Ramos (cell line): ENCODE data around the gene IQCK.
"Not testable (repeated sequence)": the region's sequence is repeated elsewhere in the genome, so short reads cannot be mapped to it uniquely, and the experiment has no call there.

Experiments
- in situ Hi-C: fragments of 300-500 bp; cut with MboI; formaldehyde crosslinking; loops from one replicate; pipeline ENCODE4 v1.14.3; 2022; ENCODE audit warnings: low sequenced_read_pairs; ENCODE audit not compliant: unreplicated experiment

Gene IQCK

DNA sequence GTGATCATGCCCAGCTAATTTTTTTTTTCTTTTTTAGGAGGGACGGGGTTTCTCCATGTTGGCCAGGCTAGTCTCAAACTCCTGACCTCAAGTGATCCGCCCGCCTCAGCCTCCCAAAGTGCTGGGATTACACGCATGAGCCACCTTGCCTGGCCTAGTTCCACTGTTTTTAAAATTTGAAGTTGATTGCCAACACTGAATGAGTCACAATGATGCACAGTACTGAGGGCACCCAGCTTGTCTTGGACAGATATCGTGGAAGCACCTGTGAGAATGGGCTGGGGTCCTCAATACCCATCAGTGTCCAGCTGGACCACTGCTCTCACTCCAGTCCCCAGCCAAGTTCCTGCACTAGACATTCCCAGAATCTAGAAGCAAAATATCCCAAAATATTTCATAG lies 2.5 kb upstream of the IQCK start:
- in situ Hi-C loops = no loop called here

DNA sequence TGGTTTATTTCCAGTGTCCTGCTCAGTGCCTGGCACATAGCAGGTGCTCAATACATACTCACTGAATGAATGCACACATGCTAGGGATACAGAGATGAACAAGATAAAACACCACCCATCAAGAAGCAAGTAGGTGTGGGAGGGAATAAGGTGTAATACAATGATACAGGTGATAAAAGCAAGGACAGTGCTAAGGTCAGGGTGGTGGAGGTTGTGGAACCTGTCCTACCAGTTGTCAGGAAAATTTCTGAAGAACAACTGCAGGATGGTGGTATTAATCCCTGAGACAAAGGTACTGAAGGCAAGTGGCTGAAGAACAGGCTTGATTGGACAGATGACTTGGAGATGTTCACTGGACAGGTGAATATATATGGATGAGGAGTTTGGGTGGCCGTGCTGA lies 1.9 kb upstream of the IQCK start:
- in situ Hi-C loops = no loop called here

DNA sequence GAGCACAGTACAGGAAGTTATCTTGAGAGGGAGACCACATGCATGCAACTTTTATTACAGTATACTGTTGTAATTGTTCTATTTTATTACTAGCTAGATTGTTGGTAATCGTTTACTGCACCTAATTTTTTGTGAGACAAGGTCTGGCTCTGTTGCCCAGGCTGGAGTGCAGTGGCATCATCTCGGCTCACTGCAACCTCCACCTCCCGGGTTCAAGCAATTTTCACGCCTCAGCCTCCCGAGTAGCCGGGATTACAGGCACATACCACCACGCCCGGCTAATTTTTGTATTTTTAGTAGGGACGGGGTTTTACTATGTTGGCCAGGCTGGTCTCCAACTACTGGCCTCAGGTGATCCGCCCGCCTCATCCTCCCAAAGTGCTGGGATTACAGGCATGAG lies 1.3 kb upstream of the IQCK start:
- in situ Hi-C loops = not testable (repeated sequence)

DNA sequence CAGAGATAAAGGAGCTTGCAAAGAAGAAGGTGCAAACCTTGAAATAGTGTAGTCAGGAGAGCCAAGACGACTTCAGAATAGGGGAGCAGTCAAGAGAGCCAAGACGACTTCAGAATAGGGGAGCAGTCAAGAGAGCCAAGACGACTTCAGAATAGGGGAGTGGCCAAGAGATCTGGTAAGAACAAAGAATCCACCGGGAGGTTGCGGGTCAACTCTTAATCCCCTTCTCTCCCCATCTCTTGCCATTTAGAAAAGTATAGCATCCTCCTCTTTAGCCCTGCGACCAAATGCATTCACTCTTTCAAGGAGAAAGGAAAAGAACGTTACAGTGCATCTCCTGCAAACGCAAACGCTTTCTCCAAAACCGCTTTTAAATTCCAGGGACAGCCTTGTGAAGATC lies 757 bp upstream of the IQCK start:
- in situ Hi-C loops = no loop called here

DNA sequence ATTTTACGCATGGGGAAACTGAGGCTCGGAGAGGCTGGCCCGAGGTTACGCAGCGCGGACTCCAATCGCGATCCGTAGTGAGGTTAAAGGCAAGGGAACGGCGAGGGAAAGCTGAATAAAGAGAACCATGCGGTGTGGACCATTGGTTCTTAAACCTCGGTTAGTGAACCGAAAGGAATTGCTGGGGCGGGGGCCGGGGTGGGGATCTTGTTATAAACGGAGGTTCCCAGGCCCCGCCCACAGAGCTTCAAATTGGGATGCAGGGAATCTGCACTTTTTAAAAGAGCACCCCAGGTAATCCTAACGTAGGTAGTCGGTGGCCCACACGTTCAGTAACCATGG lies 524 bp downstream of the IQCK start:
- in situ Hi-C loops = no loop called here

DNA sequence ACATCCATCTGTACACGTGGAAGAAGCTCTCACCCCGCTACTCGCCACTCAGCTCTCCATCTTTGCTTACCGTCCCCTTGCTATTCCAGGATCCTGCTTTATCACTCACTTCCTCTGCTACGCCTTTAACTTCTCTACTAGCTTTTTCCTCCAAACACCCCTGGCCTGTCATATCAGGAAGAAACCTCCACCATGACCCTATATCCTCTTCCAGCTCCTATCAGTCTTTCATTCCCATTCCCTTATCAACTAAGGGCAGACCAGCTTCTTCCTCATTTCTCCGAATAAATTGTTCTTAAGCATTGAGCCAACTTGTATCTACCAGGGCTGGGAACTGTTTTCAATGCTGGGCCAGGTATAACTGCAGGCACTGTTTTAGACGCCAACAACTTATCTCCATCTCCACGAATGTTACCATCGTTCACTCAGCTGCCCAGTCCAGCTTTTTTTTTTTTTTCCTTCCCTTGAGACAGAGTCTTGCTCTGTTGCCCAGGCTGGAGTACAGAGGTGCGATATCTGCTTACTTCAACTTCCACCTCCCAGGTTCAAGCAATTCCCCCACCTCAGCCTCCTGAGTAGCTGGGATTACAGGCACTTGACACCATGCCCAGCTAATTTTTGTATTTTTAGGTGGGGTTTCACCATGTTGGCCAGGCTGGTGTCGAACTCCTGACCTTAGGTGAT lies 4.3 kb downstream of the IQCK start:
- in situ Hi-C loops = no loop called here

DNA sequence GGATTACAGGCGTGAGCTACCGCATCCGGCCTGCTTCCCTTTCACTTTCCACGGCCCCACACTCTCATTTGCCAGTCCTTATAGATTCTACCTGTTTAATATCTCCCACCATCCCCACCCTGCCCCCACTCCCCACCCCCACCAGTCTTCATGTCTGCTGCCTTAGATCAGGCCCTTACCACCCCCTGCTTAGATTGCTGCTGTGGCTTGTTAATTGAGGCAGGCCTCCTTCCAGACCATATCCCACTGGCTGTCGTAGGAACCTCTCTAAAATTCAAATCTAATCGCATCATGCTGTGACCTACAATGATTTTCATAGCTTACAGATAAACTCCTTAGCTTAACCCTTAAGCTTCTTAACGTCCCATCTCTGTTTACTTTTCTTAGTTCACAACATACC lies 4.9 kb downstream of the IQCK start:
- in situ Hi-C loops = no loop called here

DNA sequence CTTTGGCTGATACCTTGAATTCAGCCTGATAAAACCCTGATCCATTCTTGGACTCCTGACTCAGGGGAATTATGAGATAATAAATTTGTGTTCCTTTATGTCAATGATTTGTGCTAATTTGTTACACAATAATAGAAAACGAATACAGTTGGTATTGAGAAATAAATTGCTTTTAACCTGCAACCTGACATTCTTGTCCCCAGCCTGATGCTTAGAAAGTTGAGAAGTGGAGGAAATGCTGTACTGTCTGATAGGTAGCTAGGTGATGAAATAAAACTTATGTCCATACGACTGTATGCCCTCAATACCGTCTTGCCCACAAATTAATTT lies 10.5 kb downstream of the IQCK start:
- in situ Hi-C loops = no loop called here

DNA sequence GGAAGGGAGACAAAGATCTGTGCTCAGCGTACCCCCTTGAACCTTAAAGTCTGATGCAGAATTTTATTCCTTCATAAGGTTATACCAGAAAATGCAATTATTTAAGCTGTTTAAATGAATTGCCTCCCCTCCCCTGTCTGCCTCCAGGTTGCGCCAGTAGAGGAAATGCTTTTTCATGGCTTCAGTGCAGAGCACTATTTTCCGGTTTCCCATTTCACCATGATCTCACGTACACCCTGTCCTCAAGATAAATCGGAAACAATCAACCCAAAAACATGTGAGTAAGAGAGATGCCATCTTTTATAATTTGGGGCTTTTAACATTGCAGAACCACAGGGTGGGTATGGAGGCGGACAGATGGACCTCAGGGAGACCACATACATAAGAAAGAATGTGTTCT lies 15.5 kb downstream of the IQCK start:
- in situ Hi-C loops = no loop called here

DNA sequence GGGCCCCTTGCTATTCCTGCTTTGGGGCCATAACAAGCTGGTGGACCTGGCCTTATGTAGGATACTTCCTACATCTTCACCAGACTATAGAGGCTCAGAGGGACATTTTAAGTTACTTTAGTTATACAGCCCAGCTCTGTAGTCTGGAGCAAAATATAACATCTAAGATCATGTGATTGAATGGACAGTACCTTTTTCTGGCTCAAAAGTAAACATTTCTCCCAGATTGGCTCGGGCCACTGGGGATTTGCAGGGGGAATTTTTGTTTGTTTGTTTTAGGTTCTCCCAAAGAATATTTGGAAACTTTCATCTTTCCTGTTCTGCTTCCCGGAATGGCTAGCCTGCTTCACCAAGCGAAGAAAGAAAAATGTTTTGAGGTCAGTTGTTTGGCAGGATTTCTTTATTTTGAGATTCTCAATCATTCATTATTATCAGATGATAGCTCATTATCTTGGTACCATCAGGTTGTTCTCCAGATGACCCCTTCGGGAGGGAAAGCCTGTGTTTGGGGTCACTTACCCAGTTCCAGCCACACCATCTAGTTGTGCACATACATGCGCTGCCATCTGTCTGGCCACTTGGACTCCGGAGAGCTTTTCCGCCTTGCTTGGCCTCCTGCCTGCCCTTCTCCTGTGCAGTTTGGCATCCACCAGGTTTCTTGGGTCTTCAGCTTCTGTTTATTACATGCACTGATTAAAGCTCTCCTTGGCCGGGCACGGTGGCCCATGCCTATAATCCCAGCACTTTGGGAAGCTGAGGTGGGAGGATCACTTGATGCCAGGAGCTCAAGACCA lies 17.2 kb downstream of the IQCK start:
- in situ Hi-C loops = no loop called here

DNA sequence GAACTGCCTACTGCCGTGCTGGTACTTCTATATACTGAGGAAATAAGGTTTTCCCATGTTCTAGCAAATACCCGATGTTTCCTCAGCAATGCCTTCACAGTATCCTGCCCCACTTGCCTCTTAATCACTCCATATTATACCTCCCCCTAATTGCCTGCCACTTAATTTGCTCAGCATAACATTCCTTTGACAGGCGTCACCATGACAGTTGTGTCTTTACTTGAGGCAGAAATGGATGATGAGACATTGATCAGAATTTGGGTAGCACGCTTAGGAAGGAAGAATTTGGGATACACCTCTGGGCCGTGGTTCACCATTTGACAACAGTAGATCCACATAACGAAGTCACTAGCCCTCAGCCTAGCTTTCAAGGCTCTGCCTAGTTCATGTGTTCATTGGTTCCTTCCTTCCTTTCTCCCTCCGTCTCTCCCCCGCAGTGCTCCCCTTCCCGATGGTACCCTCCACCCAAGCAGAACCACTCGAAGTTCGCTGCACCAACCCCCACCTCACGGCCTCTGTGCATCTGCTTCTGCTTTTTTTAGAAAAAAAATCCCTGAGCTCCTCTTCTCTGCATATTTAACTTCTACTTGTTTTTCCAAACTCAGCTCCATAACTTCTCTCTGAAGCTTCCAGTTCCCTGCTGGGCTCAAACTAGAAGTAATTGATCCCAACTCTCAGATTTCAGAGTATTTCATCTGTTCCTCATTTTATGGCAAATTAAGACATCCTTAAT lies 19.4 kb downstream of the IQCK start:
- in situ Hi-C loops = no loop called here

DNA sequence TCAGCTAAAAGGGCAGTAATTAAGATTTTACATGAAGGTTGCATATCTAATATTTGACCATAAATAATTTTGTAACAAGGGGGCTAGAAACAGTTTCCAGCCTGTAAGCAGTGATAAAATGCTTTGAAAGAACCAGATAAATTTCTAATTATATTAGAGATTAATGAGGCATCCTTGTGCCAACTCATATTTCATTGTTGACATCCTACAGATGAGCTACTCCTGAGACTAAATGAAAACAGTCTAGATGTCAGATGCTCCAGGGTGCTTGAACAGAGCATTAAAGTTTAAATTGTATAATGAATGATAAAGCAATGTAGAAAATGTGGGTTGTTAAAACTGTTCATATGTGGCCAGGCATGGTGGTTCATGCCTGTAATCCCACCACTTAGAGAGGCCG lies 23.3 kb downstream of the IQCK start:
- in situ Hi-C loops = no loop called here

DNA sequence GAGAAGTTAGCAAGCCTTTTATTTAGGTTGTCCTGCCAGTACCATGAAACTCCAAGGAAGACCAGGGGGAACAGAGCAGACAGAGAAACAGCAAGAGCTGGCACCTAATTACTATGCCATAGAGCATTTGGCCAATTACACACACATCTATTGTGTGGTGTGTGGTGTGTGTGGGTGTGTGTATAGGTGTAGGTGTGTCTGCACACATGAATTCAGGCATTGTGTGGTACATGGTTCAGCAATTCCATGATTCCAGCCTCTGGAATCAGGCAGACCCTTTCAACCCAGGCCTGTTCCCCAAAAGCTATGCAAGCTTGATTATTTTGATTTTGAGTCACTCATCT lies 25.7 kb downstream of the IQCK start:
- in situ Hi-C loops = no loop called here

DNA sequence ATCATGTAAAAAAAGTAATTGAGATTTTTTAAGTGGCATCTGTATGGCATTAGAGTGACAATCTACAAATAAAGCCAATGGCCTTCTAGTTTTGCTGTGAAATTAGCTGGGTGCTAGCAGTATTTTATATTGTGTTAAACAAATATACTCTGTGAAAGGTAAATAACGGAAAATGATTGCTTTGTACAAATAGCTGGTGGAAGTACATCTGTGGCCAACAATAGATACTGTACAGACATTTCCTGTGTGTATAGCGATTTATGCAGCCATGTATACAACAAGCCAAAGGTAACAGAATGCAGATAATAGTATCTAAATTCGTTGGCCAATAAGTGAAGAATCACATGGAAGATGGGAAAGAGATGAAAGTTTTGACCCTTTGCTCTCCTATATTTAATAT lies 26.6 kb downstream of the IQCK start:
- in situ Hi-C loops = no loop called here

DNA sequence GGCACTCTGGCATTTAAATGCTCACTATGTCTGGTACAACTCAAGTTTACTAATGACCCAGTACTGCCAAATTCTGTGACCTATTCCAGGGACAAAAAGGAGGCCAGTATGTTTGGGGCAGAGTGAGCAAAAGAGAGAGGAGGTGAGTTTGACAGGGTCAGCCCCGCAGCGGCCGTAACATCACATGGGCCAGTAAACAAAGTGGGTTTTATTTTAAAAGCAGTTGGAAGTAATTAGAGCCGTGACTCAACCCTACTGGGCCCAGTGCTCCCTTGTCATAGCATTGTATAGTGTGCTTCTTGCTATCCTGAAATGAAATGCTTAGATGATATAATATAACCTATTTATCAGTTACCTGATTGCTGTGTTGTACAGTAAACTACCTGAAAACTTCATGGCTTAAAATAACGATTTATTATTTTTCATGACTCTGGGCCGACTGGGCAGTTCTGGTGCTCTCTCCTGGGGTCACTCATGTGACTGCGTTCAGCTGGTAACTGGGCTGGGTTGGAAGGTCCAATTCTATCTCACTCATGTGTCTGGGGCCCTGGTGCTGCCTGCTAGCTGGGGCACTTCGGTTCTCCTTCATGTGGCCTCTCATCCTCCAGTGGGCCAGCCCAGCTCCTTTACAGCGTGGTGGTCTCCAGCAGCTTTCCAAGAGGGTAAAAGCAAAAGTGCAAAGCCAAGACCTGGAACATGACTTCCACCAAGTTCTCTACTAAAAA lies 27.4 kb downstream of the IQCK start:
- in situ Hi-C loops = no loop called here

DNA sequence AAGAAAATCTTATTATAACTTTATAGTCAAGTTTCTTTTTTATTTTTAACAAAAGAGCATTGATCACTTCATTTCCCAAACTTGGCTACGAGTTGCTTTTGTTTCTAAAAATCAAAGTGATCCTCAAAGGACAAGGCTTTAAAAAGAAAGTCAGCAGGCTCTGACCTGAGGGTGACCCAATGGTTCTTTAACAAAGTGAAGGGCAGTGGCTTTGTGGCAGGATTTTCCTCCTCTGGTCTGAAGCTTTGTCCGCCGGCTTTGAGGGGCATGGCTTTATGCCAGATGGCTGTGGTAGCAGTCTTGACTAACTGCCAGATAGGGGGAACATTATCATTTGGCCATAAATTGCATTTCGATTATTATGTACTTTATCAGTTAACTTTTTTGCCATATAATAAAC lies 28.5 kb downstream of the IQCK start:
- in situ Hi-C loops = no loop called here

DNA sequence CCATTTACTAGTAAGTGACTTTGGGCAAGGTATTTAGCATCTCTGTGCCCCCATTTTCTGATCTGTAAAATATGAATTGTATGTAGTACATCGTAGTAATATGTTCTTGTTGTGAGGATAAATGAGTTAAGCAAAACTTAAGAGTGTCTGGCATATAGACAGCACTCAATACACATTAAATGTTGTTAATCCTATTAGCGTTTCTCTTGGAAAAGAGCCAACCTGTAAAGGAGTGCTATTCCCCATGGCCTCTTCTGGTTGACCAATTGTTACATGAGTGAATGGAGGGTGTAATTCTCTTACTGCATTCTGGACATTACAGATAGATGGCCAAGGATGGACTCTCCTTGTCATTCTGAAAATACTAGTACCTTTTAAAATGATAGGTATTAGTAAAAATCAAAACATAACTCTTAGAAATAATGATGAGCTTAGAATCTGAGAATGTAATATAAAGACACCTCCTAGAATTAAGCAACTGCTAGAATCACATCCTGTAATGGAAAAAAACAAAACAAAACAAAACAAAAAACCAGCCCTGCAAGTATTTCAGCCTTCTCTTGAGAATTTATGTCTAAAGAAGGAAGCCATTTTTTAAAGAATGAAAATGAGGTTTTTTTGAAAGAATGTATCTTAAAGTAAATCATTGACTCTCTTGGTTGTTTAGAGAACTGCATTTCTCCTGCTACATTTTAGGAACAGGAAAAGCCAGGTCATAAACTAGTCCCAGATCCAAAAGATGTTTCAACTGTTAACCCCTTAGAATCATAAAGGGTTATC lies 30.5 kb downstream of the IQCK start:
- in situ Hi-C loops = no loop called here

DNA sequence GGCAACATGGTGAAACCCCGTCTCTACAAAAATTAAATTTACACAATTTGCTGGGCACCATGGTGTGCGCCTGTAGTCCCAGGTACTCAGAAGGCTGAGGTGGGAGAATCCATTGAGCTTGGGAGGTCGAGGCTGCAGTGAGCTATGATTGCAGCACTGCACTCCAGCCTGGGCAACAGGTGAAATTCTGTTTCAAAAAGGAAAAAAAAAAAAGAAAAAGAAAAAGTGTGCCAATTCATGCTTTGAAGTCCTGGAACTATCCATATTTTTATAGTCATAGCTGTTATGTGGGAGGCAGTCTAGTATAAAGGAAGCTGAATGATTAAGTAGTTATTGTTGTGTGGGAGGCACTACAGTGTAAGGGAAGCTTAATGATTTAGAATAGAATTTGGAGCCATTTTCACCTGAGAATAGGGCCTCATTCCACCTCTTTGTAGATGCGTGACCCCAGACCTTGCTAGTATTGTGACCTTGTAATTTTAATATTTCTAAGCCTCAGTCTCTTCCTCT lies 31.6 kb downstream of the IQCK start:
- in situ Hi-C loops = no loop called here

DNA sequence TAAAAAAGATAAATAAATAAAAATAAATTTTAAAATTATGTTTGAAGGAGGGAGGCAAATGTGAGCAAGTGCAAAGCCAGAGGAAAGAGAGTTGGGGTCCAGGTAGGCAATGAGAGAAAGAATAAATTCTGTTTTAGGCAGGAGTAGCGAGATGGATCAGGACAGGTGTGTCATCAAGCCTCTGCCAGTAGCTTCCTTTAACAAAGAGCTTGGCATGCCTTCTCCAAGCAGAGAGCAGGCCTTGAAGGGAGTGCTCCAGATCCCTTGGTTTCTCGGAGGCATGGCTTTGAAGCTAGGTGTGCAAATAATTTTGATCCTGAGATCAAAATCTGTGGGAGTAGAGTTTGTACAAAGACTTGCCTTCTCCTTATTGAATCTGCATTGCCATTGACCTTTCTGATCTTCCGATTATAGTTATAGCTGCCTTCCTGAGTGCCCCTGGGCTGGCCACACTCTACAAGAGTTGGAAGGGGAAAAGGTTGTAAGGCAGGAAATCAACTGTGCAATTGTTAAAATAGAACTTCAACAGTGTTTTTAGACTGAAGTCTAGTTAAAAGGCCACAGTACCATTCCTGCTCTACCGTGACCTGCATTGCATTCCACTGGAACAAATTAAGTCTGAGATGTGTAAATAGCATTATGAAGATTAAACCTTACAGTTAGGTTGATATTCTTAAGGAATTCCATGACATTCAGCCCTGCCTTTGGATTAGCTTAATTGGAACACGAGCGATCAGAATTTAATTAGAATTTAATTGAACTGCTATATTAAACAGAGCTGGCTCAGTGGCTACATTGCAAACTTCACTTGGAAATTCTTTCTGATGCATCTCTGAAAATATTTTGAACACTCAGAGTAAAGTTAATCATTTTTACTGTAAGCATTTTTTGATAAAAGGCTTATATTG lies 33.7 kb downstream of the IQCK start:
- in situ Hi-C loops = no loop called here
